AG09319 (cell line): Measurements from ENCODE around the gene REG1A.

ENCODE experiments used
- DNase-seq: peaks from one replicate; pipeline ENCODE4 v3.0.0-alpha.2; 2010; ENCODE audit warnings: low read depth; ENCODE audit errors: extremely low read depth
- TF ChIP-seq, protein P1 (sequence below): IDR thresholded peaks from 2 replicates; pipeline ENCODE4 v1.5.1; 2011; ENCODE audit warnings: low read depth, mild to moderate bottlenecking, inconsistent platforms, low read length, moderate library complexity

The REG1A gene

DNA sequence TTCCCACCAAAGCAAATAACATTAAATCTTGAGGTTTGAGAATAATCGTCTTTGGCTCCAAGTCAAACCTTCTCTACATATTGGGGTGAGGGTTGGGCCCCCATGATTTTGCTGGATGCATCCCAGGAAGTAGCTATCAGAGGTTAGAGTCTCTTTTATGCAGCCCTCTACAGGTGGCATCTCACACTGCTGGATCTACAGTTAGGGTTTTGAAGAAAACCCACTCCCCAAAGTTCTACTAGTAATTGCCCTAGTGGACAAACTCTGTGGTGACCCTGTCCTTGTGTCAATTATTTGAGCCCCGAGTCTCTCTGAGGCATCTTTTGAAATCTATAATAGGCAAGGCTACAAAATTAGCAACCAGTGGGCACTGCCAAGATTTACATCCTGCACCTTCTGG is 15.0 kb upstream of the REG1A start:
- TF ChIP-seq, protein P1, sequence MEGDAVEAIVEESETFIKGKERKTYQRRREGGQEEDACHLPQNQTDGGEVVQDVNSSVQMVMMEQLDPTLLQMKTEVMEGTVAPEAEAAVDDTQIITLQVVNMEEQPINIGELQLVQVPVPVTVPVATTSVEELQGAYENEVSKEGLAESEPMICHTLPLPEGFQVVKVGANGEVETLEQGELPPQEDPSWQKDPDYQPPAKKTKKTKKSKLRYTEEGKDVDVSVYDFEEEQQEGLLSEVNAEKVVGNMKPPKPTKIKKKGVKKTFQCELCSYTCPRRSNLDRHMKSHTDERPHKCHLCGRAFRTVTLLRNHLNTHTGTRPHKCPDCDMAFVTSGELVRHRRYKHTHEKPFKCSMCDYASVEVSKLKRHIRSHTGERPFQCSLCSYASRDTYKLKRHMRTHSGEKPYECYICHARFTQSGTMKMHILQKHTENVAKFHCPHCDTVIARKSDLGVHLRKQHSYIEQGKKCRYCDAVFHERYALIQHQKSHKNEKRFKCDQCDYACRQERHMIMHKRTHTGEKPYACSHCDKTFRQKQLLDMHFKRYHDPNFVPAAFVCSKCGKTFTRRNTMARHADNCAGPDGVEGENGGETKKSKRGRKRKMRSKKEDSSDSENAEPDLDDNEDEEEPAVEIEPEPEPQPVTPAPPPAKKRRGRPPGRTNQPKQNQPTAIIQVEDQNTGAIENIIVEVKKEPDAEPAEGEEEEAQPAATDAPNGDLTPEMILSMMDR, result no peak
- DNase-seq, result no peak

DNA sequence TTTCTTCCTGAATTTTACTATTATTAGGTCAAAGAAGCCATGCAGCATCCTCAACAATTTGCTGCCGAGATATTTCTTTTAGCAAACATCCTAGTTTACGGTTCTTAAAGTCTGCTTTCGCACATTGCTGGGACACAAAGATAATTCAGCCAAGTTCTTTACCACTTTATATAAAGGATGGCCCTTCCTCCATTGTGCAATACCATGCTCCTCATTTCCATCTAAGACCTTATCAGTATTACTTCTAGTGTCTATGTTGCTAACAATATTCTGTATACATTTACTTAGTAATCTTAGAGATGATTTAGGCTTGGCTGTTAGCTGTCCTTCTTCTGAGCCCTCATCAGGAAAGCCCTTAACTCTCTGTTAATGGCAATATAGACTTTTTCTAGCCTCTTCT is 8.0 kb upstream of the REG1A start:
- TF ChIP-seq, protein P1, result no peak
- no peak for DNase-seq

DNA sequence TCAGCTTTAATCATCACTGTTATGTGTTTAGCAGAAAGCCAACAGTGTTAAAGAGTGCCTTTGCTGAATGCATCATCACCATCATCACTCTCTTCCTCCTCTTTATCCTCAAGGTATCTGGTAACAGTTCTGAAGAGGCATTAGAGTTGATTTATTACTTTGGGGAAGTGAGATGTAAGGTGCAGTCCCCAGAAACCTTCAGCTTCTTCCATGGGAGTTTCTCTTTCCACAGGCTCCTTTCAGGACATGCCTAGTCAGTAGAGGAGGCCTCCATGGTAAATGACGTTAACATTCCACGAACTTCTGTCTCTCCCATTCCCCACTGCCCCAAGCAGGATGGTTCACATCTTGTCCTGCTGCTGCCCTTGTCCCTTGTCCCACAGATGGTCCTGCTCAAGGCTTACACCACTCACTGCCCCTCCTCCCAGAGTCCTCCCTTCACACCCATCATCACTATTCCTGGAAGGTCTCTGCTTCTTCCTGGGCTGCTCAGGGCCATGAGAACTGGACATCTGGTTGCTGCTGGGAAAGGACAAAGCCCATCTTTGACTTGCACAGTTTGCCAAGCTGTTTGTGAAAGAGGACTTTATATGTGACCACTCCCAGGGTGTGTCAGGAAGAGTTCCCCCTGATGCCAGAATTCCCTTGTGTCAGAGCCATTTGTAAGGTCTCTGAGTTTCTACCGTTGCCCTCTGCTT is 5.3 kb upstream of the REG1A start:
- TF ChIP-seq, protein P1, result no peak
- DNase-seq, result no peak

DNA sequence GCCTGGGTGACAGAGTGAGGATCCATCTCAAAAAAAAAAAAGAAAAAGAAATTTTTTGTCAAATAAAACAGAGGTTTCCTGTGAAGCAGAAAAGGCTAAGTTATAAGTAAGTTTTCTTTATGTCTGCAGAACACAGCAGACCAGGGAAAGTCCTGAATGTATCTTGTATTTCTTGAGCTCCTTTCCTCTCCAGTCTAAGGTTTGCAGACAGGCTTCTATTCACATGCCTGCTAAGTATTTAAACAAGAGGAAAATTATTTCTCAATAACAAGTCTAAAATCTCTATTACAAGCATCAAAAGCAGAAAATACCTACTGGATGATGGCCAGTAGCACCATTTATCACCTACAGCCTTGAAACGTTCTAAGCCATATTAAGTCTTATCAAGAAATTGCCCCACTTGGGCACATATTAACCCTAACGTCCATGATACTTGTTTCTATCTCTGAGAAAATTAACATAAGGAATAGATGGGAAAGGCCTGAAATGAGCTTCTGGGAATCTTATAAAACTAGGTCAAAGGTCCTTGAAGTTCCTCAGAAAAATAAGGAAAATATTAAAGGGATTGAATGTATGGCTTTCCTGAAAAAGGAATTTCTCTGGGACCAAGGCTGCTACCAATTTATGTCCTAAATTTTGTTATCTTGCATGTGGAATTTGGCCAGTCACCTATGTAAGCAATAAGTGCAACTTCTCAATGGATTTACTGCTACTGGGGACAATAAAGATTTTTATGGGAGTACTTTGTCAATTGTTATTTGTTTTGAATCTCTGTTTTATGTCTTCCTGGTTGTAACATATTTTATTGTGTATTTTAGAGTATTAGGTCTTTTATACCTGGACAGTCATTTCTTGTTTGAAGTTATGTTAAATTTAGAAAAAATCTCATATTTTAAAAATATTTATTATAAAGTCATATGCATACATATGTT is 3.0 kb upstream of the REG1A start:
- no peak for DNase-seq
- TF ChIP-seq, protein P1, result no peak

DNA sequence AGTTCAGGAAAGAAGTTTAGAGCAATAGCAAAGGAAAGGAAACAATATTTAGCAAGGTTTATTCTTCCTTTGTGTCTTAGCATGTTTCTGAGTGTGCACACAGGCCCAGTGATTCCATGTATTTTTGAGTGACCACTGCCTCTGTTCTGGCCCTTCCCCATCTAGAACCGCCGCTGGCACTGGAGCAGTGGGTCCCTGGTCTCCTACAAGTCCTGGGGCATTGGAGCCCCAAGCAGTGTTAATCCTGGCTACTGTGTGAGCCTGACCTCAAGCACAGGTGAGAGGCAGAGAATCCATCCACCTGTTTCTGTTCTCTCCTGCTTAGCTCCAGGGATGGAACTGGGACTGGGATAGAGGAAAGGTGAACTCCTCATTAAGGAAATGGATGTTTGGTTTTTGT is 2.4 kb downstream of the REG1A start:
- TF ChIP-seq, protein P1, result no peak
- DNase-seq, result no peak

DNA sequence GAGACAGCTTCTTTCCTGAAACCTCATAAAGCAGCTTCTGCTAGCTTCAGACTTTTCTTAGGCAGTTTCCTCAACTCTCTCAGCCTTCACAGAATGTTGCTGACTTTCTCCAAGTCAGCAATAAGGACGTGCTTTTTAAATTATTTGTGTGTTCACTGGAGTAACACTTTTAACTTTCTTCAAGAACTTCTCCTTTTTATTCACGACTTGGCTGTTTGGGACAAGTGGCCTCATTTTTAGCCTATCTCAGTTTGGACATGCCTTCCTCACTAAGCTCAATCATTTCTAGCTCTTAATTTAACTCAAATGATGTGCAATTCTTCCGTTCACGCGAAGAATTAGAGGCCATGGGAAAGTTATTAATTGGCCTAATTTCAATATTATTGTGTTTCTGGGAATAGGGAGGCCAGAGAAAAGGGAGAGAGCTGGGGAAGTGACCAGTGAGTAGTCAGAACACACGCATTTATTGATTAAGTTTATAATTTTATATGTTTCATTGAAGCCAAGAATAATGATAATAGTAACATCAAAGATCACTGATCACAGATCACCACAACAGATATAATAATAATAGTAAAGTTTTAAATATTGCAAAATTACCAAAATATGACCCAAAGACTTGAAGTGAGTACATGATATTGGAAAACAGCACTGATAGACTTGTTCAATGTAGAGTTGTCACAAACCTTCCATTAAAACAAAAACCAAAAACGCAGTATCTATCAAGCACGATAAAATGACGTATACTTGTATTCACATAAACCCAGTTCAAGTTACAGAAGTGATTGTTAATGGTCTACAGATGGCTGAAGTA is 4.8 kb downstream of the REG1A start:
- TF ChIP-seq, protein P1, result no peak
- no peak for DNase-seq
